GM21367 (cell line): ENCODE data around the gene MEF2D.
A peak's percentile ranks its signal among the peaks of the same experiment; 100 is the strongest.

Experiments used
- ATAC-seq: cut with Tn5 transposase; IDR thresholded peaks from one replicate; pipeline ENCODE4 v1.9.1; 2021; ENCODE audit not compliant: unreplicated experiment

MEF2D gene

GRCh38 chr1:156502391-156502893 is 1.9 kb upstream of the MEF2D start:
- no peak for ATAC-seq

GRCh38 chr1:156500793-156501506 is 375 bp upstream of the MEF2D start:
- peak; percentile 38 for ATAC-seq

DNA sequence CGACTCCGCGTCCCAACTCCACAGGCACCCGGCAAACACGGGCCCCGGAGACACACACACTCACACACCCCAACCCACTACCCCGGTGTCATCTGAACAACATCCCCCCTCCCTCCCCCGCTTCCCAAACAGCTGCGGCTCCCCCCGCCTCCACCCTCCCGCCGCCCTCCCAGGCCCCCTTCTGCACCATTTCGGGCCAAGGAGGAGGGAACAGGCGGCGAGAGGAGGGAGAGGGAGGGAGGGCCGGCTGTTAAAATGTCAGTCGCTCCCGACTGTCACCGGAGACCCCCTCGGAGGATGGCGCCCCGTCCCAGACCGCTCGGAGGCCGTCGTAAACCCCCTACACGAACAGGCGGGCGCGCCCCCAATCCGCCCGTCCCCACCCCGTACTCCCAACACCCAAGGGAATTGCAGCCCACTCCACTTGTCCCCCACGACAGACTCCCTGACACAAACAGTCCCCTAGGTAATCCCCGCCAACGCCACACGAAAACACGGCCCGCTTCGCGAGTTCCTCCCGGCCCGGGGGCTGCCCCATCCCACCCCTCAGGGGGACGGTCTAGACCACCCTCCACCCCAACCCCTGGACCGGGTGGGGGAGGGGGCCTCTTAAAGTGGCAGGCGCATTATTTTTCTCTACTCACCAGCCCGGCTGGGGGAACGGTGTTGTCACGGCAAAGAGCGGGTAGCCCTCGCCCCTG is 583 bp downstream of the MEF2D start:
- ATAC-seq: no peak

- no peak for ATAC-seq
These were observed 1.3 kb downstream of the MEF2D start for GRCh38 chr1:156499194-156499841.

DNA sequence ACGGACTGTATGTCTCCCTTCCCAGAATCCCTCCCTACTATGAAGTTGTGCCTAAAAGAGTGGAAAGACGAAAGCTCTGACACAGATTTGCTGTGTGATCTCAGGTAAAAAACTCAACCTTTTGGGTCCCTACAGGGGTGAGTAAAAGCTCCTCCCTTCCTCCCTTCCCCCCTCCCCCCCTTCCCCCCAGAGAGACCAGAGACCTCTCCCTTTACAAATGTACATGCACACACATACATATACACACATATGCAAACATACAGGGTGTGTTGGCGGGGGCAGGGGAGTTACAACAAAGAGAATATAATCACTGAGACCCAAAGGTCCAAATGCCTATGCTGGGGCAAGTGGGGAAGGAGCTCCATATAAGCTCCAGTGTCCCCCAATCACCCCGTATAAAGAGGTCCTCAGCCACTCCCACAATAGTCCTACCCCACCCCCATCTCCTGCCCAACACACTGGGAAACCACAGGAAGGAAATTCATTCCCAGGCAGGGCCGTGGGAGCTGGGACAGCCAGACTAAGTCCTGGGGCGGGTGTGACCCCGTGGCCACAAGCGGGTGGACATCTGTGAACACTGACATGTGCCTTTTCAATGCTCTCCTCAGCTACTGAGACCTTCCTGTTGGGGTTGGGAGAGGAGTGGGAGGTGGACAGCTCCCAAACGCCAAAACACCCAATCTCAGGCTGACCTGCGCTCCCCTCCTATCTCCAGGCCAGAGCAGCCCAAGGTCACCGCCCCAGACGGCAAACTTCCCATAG is 2.0 kb downstream of the MEF2D start:
- ATAC-seq: no peak

GRCh38 chr1:156497743-156498431 is 2.7 kb downstream of the MEF2D start:
- ATAC-seq: no peak

DNA sequence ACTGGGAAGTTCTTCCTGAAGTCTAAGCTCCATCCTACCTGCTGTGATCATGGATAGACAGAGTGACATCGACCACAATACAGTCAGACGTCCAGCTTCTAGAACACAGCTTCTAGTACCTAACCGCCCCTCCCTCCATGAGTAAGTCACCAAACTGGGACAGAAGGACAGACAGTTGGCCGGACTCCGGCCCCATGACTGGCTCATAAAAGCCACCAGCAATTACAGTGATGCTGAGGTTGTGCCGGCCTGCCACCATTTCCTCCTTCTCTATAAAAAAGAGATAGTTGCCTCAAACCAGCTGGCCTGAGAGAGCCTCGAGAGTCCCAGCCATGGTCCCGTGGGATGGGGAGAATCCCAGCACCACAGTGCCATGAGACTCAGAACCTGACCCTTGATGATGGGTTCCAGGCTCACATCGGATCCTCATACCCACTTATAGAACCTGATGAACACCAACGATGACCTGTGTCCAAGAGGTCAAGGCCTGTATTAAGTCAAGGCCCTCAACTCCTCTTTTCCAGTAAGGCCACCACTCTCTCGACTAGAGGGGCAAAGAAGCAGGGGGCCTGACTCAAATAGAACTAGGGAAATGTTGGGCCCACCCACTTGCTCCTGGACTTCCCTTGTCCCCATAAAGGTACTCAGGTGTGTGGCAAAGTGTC is 3.4 kb downstream of the MEF2D start:
- no peak for ATAC-seq

GRCh38 chr1:156496211-156496761 is 4.3 kb downstream of the MEF2D start:
- no peak for ATAC-seq

GRCh38 chr1:156495401-156496140 is 5.0 kb downstream of the MEF2D start:
- ATAC-seq: no peak

DNA sequence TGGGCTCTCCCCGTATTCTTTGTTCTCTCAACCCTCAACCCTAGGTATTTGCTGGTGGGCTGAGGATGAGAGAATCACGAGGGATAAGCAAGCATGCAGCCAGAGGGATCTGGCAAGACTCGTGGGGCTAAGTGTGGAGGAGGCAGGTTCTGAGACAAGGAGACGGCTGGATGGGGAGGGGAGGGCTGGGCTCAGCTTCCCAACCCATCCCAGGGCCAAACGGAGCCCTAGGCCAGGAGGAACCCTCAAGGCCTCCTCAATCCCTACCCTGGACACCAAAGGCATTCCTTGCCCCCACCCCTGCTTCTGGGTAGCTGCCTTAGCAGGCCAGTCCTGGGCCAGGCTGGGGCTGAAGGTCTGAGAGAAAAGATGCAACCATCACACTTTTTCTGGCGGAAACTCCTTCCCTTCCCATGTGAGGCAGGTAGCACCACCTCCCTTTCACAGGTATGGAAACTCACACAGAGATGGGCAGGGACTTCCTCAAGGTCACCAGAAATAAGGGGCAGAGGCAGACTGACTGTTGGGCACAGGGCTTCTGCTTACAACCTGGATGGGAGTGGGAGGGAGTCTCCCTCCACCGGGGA is 6.2 kb downstream of the MEF2D start:
- ATAC-seq: no peak

GRCh38 chr1:156493742-156494141 is 6.8 kb downstream of the MEF2D start:
- ATAC-seq: no peak

DNA sequence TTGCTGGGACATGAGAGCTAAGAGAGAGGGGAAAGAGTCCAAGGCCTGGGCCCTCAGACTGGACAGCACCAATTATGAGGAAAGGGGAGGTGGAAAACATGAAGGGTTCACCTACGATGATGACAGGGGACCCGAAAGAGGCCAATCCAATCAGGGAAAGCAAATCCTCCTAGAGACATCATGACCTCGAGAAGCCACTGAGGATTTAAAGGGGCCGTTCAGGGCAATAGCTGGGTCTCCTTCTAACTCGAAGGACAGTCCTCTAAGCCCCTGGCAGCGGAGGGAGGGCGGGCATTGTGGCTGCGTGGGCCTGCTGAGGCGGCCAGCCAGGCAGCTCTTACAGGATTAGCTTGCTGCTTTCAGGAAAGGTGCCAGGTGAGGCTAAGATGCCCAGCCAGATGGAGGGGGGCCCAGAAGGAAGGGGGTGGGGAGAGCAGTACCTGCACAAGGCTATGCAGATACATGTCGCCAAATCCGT is 7.4 kb downstream of the MEF2D start:
- ATAC-seq: no peak

DNA sequence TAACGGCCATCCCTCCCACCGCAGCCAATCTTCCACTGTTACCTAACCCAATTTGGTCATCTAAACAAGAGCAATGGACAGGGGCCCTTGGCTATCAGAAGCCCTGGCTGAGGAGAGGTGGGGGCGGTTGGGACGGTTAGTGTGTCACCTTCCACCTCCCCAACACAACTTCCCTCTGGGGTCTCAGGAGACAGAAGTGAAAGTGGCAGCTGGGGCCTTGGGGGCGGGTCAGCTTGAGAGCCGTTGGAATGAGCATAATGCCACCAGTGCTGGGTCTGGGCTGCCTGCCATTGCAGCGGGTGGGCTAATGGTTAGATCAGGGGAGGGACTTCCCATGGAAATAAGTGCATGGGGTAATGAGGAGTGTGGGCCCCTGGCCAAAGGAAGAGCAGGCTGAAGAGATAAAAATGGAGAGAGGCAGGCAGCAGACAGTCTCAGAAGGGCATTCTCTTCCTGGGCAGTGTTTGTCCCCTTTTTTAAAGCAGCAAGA is 7.9 kb downstream of the MEF2D start:
- ATAC-seq: no peak

DNA sequence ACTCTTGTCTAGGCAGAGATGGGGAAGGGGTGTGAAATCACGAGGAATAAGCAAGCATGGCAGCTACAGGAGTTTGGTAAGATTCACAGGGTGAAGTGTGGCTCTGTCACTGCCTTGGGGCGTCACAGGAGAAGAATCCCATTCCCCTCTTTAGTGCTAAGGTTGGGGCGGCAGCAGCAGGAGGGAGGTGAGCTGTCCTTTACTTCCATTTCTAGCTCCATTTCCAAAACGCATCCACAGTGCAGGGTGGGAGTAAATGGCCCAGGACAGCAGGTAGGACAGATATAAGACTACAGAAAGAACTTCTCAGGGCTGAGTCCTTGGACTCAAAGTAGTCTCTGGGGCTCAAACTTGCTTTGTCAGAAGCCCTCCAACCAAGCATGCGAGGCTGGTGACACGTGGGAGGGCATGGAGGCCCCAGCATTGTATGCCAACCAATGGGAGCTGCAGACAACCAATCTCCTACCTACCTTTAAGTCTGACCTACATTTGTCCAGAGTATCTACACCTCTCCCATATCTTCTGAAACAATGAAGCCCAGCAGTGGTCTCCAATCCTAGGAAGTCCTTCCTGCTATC is 8.5 kb downstream of the MEF2D start:
- no peak for ATAC-seq

- ATAC-seq: no peak
These were observed 9.2 kb downstream of the MEF2D start for GRCh38 chr1:156491151-156491949.

DNA sequence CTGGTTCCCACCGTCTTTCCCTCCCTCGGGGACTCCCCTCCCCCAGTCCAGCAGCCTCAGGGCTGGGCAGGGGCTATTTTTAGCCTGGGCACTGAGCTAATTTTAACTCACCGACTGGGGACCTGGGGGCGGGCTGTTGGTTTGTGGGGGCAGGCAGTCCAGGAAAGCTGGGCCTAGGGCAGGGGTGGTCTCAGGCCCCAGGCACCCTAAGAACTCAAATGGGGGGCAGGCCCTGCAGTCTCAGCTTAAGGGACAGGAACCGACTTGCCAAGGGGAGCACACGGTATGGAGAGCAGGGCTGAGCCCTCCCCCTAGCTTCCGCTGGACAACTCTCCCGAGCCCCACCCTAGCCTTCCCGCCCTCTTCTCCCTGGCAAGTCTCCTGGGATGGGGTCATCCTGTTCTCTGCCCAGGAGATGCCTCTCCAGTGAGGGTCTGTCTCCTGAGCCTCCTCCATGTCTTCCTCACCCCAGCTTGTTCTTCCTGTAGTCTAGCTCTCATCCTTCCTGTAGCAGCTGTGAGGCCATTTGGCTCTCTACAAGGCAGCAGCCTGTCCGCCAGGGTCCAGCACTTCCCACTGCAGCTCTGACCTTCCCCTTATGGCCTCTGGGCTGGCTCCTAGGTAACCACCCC is 10.1 kb downstream of the MEF2D start:
- ATAC-seq: no peak

DNA sequence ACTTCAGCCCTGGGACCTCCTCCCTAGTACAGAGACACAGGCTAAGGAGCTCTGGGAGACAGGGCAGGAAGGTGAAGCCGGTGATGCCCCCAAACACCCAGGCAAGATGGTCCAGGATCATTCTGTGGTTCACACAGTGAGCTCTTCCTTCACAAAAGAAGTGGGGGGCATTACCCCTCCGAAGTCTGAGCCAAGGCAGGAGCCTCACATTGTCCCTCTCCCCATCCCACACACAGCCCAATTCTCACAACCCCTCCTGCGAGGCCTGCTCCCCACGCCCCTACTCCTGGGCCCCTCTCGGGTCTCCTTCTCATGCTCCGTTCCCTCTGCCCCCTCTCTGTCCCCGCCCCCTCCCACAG is 10.7 kb downstream of the MEF2D start:
- ATAC-seq: no peak
